ENCODE measurements around the gene SND1.

Gene SND1

DNA sequence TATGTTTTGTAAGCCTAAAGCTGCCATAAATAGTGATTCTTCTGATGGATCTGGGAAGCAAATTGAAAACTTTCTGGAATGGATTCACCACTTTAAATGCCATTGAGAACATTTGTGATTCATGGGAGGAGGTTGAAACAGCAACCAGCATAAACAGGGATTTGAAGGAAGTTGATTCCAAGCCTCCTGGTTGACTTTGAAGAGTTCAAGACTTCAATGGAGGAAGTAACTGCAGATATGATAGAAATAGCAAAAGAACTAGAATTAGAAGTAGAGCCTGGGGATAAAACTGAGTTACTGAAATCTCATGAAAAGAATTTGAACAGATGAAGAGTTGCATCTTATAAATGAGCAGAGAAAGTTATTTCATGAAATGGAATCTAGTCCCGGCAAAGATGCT is 280.1 kb downstream of the SND1 start:
- no peak overlapping the region for H3K27ac Mint-ChIP-seq
- H3K36me3 Mint-ChIP-seq: peaks cover 26% of the 10 kb centered on the region
- no peaks in the 10 kb centered on the region for H3K4me1 Mint-ChIP-seq
- H3K4me3 Mint-ChIP-seq: no peak overlapping the region
- no peak for DNase-seq
- CTCF ChIA-PET: no interaction called here
- H3K27me3 Mint-ChIP-seq: no peaks in the 10 kb centered on the region
- no peaks in the 10 kb centered on the region for H3K9me3 Mint-ChIP-seq

DNA sequence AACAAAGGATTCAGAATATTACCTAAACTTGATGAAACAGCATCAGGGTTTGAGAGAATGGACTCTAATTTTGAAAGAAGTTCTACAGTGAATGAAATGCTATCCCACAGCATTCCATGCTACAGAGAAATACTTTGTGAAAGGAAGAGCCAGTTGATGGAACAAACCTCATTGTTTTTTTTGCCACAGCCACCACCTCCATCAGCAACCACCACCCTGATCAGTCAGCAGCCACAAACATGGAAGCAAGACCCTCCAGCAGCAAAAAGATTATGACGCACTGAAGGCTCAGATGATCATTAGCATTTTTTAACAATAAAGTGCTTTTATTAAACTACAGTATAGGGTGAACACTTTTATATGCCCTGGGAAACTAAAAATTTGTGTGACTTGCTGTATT is 280.5 kb downstream of the SND1 start:
- no peak overlapping the region for H3K27ac Mint-ChIP-seq
- H3K9me3 Mint-ChIP-seq: no peaks in the 10 kb centered on the region
- no peak for DNase-seq
- no peaks in the 10 kb centered on the region for H3K27me3 Mint-ChIP-seq
- H3K4me3 Mint-ChIP-seq: no peak overlapping the region
- no peaks in the 10 kb centered on the region for H3K4me1 Mint-ChIP-seq
- CTCF ChIA-PET: no interaction called here
- peaks cover 26% of the 10 kb centered on the region for H3K36me3 Mint-ChIP-seq

GRCh38 chr7:127933146-127933545 is 281.2 kb downstream of the SND1 start:
- H3K27me3 Mint-ChIP-seq: no peaks in the 10 kb centered on the region
- no peak overlapping the region for H3K4me3 Mint-ChIP-seq
- H3K4me1 Mint-ChIP-seq: no peaks in the 10 kb centered on the region
- CTCF ChIA-PET: no interaction called here
- no peak overlapping the region for H3K27ac Mint-ChIP-seq
- H3K9me3 Mint-ChIP-seq: no peaks in the 10 kb centered on the region
- DNase-seq: no peak
- peaks cover 28% of the 10 kb centered on the region for H3K36me3 Mint-ChIP-seq

DNA sequence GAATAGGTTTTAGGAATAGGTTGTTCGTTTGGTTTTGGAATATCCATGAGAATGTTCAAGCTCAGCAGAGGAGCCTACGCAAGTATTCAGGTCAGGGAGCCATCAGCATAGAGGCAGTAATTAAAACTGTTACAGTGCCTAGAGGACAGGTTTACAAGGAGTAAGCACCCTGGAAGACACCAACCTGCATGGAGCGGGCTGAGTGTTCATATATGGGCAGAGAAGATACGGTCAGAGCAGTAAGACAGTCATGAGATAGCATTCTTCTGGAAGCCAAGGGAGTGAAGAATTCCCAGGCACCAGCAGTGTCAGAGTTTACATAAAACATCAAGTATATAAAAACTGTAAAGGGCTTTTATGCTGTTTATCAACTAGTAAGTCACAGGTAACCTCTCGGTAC is 282.7 kb downstream of the SND1 start:
- H3K4me1 Mint-ChIP-seq: no peaks in the 10 kb centered on the region
- H3K27me3 Mint-ChIP-seq: no peaks in the 10 kb centered on the region
- H3K36me3 Mint-ChIP-seq: peaks cover 25% of the 10 kb centered on the region
- H3K4me3 Mint-ChIP-seq: no peak overlapping the region
- no peak for DNase-seq
- CTCF ChIA-PET: no interaction called here
- no peak overlapping the region for H3K27ac Mint-ChIP-seq
- H3K9me3 Mint-ChIP-seq: no peaks in the 10 kb centered on the region

GRCh38 chr7:127935847-127936376 is 283.9 kb downstream of the SND1 start:
- Mint-ChIP-seq H3K27ac (no peak overlapping the region), H3K4me1 (no peaks in the 10 kb centered on the region), H3K4me3 (no peak overlapping the region), H3K27me3 (no peaks in the 10 kb centered on the region), H3K9me3 (no peaks in the 10 kb centered on the region), H3K36me3 (peaks cover 17% of the 10 kb centered on the region)
- CTCF ChIA-PET: no interaction called here
- no peak for DNase-seq

- Mint-ChIP-seq H3K36me3 (peaks cover 10% of the 10 kb centered on the region), H3K4me3 (no peak overlapping the region), H3K4me1 (no peaks in the 10 kb centered on the region), H3K27me3 (no peaks in the 10 kb centered on the region), H3K9me3 (no peaks in the 10 kb centered on the region), H3K27ac (no peak overlapping the region)
- CTCF ChIA-PET: no interaction called here
- no peak for DNase-seq
Observed at GRCh38 chr7:127937066-127937680, 285.2 kb downstream of the SND1 start.

DNA sequence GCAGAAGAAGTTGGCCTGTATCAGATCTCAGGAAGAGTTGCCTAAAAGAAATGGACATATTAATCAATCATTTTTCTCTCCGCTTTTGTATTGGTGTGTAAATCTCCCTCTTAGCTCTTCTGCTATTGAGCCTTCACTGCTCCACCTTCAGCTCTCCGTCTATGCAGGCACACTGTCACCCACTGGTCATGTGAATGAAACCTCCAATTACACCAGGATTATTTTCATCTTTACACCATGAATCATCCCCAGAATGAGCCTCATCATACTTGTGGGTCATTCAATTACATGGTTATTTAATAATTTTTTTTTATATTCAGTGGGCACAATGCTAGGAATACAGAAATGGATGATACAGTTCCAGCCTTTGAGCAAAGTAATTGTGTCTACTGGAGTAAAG is 286.6 kb downstream of the SND1 start:
- no peak for DNase-seq
- no peaks in the 10 kb centered on the region for H3K9me3 Mint-ChIP-seq
- CTCF ChIA-PET: no interaction called here
- no peaks in the 10 kb centered on the region for H3K27me3 Mint-ChIP-seq
- H3K4me1 Mint-ChIP-seq: no peaks in the 10 kb centered on the region
- no peak overlapping the region for H3K4me3 Mint-ChIP-seq
- peaks cover 12% of the 10 kb centered on the region for H3K36me3 Mint-ChIP-seq
- no peak overlapping the region for H3K27ac Mint-ChIP-seq

DNA sequence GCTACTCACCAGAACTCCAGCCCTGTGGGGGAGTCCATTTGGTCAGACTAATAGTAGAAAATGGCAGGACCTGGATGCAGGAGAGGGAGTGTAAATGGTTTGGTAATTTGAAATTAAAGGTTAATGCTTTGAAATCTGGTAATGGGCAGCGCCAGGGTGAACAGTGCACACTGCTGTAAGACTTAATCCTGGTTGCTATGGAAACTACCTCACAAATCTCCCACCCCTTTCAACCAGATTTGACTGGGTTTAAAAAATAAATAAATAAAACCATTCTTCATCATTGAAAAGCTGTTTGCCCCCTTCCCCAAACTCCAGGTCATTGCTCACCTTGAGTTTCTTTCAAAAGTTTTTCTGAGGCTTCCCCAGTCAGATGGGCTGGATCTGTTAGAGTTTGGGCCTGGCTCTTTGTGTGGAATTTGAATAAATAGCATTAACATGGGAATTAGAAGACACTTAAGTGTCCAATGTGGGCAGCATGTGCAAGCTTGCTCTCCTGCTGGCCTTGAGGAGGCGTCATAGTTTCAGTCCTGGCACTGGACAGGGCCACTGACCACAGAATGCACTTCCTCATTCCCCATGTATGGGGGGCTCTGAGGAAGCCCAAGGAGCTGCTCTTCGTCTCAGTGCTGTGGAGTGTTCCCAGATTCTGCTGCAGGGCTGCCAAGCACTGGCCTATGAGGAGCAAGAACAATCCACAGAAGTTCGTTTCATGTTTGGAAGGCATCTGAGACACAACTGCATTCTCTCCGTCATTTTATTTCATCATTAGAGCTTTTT is 288.6 kb downstream of the SND1 start:
- Mint-ChIP-seq H3K4me3 (no peak overlapping the region), H3K27me3 (no peaks in the 10 kb centered on the region), H3K36me3 (peaks cover 14% of the 10 kb centered on the region), H3K4me1 (no peaks in the 10 kb centered on the region), H3K27ac (no peak overlapping the region), H3K9me3 (no peaks in the 10 kb centered on the region)
- DNase-seq: no peak
- CTCF ChIA-PET: no interaction called here

GRCh38 chr7:127941476-127942210 is 289.6 kb downstream of the SND1 start:
- Mint-ChIP-seq H3K27me3 (no peaks in the 10 kb centered on the region), H3K4me3 (no peak overlapping the region), H3K27ac (no peak overlapping the region), H3K9me3 (no peaks in the 10 kb centered on the region), H3K36me3 (peaks cover 14% of the 10 kb centered on the region), H3K4me1 (no peaks in the 10 kb centered on the region)
- CTCF ChIA-PET: no interaction called here
- no peak for DNase-seq

DNA sequence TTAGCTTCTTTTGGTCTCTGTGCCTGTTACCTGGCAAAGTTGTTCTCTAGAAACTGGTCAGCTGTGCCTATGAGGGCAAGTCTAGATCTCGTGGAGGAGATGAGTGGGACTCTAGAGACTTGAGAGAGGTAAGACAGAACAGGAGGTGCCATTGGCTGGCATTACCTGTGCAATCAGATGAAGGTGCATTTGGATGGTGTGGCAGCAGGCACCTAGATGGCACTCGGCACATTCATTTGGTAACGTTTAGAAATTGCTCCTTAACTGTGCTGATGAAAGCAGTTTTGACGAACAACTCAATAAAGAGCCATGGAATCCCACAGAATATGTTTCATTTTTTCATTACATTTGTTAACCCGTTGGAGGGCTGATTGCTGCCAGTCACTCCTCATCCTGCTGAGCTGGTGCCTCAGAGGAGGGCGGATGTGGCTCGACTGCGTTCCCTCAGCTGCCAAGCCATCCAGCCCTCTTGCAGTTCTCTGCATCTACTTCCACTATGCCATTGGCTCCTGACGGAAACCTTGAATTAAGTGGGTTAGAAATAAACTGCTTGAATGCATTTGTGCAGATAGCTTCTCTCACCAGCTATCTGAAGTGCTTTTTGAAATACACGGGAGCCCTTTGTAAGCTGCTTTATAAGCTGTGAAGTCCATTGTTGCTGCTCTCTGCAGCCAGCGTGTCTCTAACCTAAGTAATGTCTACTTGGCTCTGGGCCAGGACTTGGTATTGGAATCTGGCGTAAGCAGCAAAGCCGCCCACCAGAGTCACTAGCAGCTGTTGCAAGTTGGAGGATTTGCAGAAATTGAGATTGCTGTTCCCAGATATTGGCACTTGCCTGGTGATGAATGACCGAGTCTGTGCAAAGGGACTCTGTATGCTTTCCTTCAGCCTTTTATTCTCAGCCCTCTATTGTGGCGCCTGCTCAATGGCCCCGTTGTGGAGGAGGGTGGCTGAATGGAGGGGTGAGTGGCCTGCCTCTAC is 291.8 kb downstream of the SND1 start:
- Mint-ChIP-seq H3K27ac (no peak overlapping the region), H3K4me3 (no peak overlapping the region), H3K9me3 (no peaks in the 10 kb centered on the region), H3K4me1 (no peaks in the 10 kb centered on the region), H3K36me3 (peaks cover 9% of the 10 kb centered on the region), H3K27me3 (no peaks in the 10 kb centered on the region)
- CTCF ChIA-PET: no interaction called here
- DNase-seq: no peak

- Mint-ChIP-seq H3K36me3 (peaks cover 9% of the 10 kb centered on the region), H3K9me3 (no peaks in the 10 kb centered on the region), H3K27ac (no peak overlapping the region), H3K4me3 (no peak overlapping the region), H3K4me1 (no peaks in the 10 kb centered on the region), H3K27me3 (no peaks in the 10 kb centered on the region)
- DNase-seq: no peak
- CTCF ChIA-PET: interaction anchor here (1.0 kb wide), 1 partner anchor 263 kb away, joined by 4 read pairs; no protein-coding TSS in a partner anchor
Observed at GRCh38 chr7:127946111-127946510, 294.1 kb downstream of the SND1 start.

DNA sequence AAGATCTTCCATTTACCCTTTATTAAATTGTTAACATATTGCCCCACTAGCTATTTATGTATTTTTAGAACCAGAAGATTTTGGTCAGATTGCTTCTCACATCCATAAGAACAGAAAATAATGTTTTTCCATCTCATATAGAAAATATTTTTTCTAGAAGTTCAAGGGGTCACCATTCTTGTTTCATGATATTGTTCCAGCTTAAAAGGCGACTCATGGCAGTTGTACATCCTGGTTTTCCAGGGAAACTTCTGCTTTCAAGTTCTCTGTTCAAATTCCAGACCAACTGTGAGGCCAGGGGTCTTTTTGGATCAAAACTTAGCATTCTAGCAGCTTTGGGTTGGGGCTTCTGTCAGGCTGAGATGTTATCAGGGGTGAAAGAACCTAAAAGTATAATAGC is 294.9 kb downstream of the SND1 start:
- Mint-ChIP-seq H3K9me3 (no peaks in the 10 kb centered on the region), H3K36me3 (peaks cover 9% of the 10 kb centered on the region), H3K4me3 (no peak overlapping the region), H3K4me1 (no peaks in the 10 kb centered on the region), H3K27me3 (no peaks in the 10 kb centered on the region), H3K27ac (no peak overlapping the region)
- no peak for DNase-seq
- CTCF ChIA-PET: interaction anchor here (1.0 kb wide), 1 partner anchor 262 kb away, joined by 4 read pairs; no protein-coding TSS in a partner anchor

DNA sequence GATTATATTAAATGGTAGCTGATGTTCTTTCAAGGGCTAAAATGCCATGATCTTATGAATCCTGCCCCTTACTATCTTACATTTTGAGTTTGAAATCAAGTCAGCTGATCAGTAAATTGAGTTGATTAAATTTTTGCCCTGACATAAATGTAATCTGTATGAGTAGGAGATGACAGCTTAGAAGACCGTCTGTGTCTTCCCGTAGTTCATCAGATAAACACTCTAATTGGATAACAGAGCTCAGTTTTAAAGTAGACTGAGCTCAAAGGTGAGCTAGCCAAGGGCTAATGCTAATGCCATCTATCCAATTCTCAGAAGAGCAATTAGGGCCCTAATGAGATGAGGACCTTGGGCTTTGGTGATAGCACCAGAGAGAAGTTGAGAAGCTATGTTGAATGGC is 296.3 kb downstream of the SND1 start:
- Mint-ChIP-seq H3K9me3 (no peaks in the 10 kb centered on the region), H3K27ac (no peak overlapping the region), H3K36me3 (peaks cover 7% of the 10 kb centered on the region), H3K4me3 (no peak overlapping the region), H3K27me3 (no peaks in the 10 kb centered on the region), H3K4me1 (no peaks in the 10 kb centered on the region)
- CTCF ChIA-PET: no interaction called here
- DNase-seq: no peak

GRCh38 chr7:127948930-127949329 is 296.9 kb downstream of the SND1 start:
- no peaks in the 10 kb centered on the region for H3K27me3 Mint-ChIP-seq
- H3K4me3 Mint-ChIP-seq: no peak overlapping the region
- H3K36me3 Mint-ChIP-seq: peaks cover 2% of the 10 kb centered on the region
- no peaks in the 10 kb centered on the region for H3K9me3 Mint-ChIP-seq
- H3K4me1 Mint-ChIP-seq: no peaks in the 10 kb centered on the region
- H3K27ac Mint-ChIP-seq: no peak overlapping the region
- CTCF ChIA-PET: no interaction called here
- DNase-seq: no peak

Data from activated naive CD4-positive, alpha-beta T cell treated with anti-CD3 and anti-CD28 coated beads, Interleukin-2, amount 10 ng/mL, durations not matched to agents 7 days and 5 days (primary cell).